A549 (cell line): Measurements from ENCODE around the gene STIP1.

ENCODE experiments used
- CEBPB ChIP-seq, 2 experiments: fragments of >200 bp in 1 of 2; sonication (Bioruptor Twin) in 1 of 2; formaldehyde crosslinking in 1 of 2; IDR thresholded peaks; 2 replicates each; pipeline ENCODE4 v1.6.1; 2012 to 2016
- GATA3 ChIP-seq: IDR thresholded peaks from 2 replicates; pipeline ENCODE4 v1.6.1; 2012; ENCODE audit warnings: borderline replicate concordance
- HOXA7 ChIP-seq: fragments of 250-450 bp; sonication (Bioruptor Pico); IDR thresholded peaks from 2 replicates; pipeline ENCODE4 v1.5.0; 2020; ENCODE audit warnings: mild to moderate bottlenecking, moderate library complexity
- JUN ChIP-seq, 2 experiments: fragments of >200 bp; sonication (Bioruptor Twin); formaldehyde crosslinking; IDR thresholded peaks; 2 replicates in 1 of 2; 3 replicates in 1 of 2; pipeline ENCODE4 v1.6.1; 2016 to 2017
- MAZ ChIP-seq: fragments of 150-350 bp; IDR thresholded peaks from 2 replicates; pipeline ENCODE4 v1.6.1; 2014; ENCODE audit warnings: antibody characterized with exemption, low read depth, low read length, borderline replicate concordance
- MYC ChIP-seq: IDR thresholded peaks from 2 replicates; pipeline ENCODE4 v1.6.1; 2012; ENCODE audit warnings: mild to moderate bottlenecking, inconsistent platforms, low read length, improper control_type of control experiment, borderline replicate concordance
- PHF8 ChIP-seq: fragments of 200-600 bp; sonication (generic); IDR thresholded peaks from 2 replicates; pipeline ENCODE4 v1.6.1; 2016; ENCODE audit warnings: low read depth, mild to moderate bottlenecking, antibody characterized with exemption, moderate library complexity, borderline replicate concordance
- POLR2A ChIP-seq: IDR thresholded peaks from 2 replicates; pipeline ENCODE4 v1.6.1; 2012; ENCODE audit warnings: mild to moderate bottlenecking, low read length
- RAD21 ChIP-seq, 2 experiments: fragments of >200 bp in 1 of 2; sonication (Bioruptor Twin) in 1 of 2; formaldehyde crosslinking in 1 of 2; IDR thresholded peaks in 1 of 2; conservative IDR thresholded peaks in 1 of 2; 2 replicates in 1 of 2; 3 replicates in 1 of 2; pipeline ENCODE4 v1.6.1; 2012 to 2018; ENCODE audit warnings: inconsistent platforms in 1 of 2
- RCOR1 ChIP-seq: fragments of 150-350 bp; IDR thresholded peaks from 2 replicates; pipeline ENCODE4 v1.6.1; 2014; ENCODE audit warnings: antibody characterized with exemption, low read length, low read depth
- TF ChIP-seq, protein P1 (sequence below): fragments of >200 bp; sonication (Bioruptor Twin); formaldehyde crosslinking; IDR thresholded peaks from 3 replicates; pipeline ENCODE4 v1.5.1; 2016
- TF ChIP-seq, protein P2 (sequence below): fragments of 200-600 bp; sonication (generic); IDR thresholded peaks from 2 replicates; pipeline ENCODE4 v1.6.1; 2016; ENCODE audit warnings: antibody characterized with exemption, mild to moderate bottlenecking, moderate library complexity

DNA sequence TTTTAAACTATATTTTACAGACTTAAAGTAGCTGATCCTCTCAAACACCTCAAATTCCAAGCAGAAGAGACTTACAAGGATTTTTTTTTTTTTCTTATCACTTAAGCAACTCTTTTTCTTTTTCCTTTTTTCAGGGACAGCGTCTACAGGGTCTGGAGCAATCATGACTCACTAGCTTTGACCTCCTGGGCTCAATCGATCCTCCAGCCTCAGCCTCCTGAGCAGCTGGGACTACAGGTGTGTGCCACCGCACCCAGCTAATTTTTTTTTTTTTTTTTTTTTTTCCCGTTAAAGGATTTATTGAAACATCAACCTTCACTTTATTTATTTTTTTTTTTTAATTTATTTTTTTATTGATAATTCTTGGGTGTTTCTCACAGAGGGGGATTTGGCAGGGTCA lies 15.6 kb upstream of the STIP1 start:
- TF ChIP-seq RAD21 (conservative IDR thresholded peaks at IDR 0.05 in 1 of 2, IDR thresholded peaks at IDR 0.05 in 1 of 2) (no peak), RCOR1 (no peak), POLR2A (no peak), HOXA7 (CRISPR knock-in tag) (no peak), JUN (IDR thresholded peaks at IDR 0.05) (no peak), GATA3 (no peak), PHF8 (no peak), MAZ (no peak), MYC (no peak), CEBPB (IDR thresholded peaks at IDR 0.05) (no peak)
- TF ChIP-seq, protein P1, sequence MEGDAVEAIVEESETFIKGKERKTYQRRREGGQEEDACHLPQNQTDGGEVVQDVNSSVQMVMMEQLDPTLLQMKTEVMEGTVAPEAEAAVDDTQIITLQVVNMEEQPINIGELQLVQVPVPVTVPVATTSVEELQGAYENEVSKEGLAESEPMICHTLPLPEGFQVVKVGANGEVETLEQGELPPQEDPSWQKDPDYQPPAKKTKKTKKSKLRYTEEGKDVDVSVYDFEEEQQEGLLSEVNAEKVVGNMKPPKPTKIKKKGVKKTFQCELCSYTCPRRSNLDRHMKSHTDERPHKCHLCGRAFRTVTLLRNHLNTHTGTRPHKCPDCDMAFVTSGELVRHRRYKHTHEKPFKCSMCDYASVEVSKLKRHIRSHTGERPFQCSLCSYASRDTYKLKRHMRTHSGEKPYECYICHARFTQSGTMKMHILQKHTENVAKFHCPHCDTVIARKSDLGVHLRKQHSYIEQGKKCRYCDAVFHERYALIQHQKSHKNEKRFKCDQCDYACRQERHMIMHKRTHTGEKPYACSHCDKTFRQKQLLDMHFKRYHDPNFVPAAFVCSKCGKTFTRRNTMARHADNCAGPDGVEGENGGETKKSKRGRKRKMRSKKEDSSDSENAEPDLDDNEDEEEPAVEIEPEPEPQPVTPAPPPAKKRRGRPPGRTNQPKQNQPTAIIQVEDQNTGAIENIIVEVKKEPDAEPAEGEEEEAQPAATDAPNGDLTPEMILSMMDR, result no peak
- TF ChIP-seq, protein P2, sequence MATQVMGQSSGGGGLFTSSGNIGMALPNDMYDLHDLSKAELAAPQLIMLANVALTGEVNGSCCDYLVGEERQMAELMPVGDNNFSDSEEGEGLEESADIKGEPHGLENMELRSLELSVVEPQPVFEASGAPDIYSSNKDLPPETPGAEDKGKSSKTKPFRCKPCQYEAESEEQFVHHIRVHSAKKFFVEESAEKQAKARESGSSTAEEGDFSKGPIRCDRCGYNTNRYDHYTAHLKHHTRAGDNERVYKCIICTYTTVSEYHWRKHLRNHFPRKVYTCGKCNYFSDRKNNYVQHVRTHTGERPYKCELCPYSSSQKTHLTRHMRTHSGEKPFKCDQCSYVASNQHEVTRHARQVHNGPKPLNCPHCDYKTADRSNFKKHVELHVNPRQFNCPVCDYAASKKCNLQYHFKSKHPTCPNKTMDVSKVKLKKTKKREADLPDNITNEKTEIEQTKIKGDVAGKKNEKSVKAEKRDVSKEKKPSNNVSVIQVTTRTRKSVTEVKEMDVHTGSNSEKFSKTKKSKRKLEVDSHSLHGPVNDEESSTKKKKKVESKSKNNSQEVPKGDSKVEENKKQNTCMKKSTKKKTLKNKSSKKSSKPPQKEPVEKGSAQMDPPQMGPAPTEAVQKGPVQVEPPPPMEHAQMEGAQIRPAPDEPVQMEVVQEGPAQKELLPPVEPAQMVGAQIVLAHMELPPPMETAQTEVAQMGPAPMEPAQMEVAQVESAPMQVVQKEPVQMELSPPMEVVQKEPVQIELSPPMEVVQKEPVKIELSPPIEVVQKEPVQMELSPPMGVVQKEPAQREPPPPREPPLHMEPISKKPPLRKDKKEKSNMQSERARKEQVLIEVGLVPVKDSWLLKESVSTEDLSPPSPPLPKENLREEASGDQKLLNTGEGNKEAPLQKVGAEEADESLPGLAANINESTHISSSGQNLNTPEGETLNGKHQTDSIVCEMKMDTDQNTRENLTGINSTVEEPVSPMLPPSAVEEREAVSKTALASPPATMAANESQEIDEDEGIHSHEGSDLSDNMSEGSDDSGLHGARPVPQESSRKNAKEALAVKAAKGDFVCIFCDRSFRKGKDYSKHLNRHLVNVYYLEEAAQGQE, result no peak
